Fibroblast of the conjunctiva (primary cell): Measurements from ENCODE around the gene ZNF765.
"Not testable (repeated sequence)": the region's sequence is repeated elsewhere in the genome, so short reads cannot be mapped to it uniquely, and the experiment has no call there.

Experiments
- DNase-seq: peaks from one replicate; pipeline ENCODE4 v3.0.0-alpha.2; 2010; ENCODE audit warnings: low read depth

ZNF765 gene

GRCh38 chr19:53422551-53422950 is 27.6 kb downstream of the ZNF765 start:
- no peak for DNase-seq

- DNase-seq: not testable (repeated sequence)
These were observed 28.1 kb downstream of the ZNF765 start for GRCh38 chr19:53423074-53423473.

GRCh38 chr19:53423680-53424079 is 28.7 kb downstream of the ZNF765 start:
- not testable (repeated sequence) for DNase-seq

- DNase-seq: peak; percentile 27
These were observed 30.1 kb downstream of the ZNF765 start for GRCh38 chr19:53424968-53425597.

GRCh38 chr19:53431399-53432087 is 36.6 kb downstream of the ZNF765 start, which contains the start of gene ZNF761:
ZNF761 (plus strand) TSS chr19:53431984; CDS start chr19:53447269, 15,285 bp downstream.
- DNase-seq: peak; percentile 71

GRCh38 chr19:53432088-53432661 is 37.2 kb downstream of the ZNF765 start:
- DNase-seq: no peak

GRCh38 chr19:53443809-53444208 is 48.9 kb downstream of the ZNF765 start:
- DNase-seq: not testable (repeated sequence)

- DNase-seq: not testable (repeated sequence)
These were observed 52.2 kb downstream of the ZNF765 start for GRCh38 chr19:53447196-53447595.

GRCh38 chr19:53455828-53456227 is 60.9 kb downstream of the ZNF765 start:
- DNase-seq: no peak

GRCh38 chr19:53460131-53460721 is 65.3 kb downstream of the ZNF765 start:
- not testable (repeated sequence) for DNase-seq

GRCh38 chr19:53461866-53462265 is 66.9 kb downstream of the ZNF765 start:
- DNase-seq: no peak

- DNase-seq: no peak
These were observed 67.9 kb downstream of the ZNF765 start for GRCh38 chr19:53462861-53463260.

- DNase-seq: no peak
These were observed 68.3 kb downstream of the ZNF765 start for GRCh38 chr19:53463263-53463662.

- no peak for DNase-seq
These were observed 72.0 kb downstream of the ZNF765 start for GRCh38 chr19:53466726-53467484.

GRCh38 chr19:53467485-53468262 is 72.7 kb downstream of the ZNF765 start, which contains the start of gene ZNF813:
ZNF813 (plus strand) TSS chr19:53467733; CDS start chr19:53483823, 16,090 bp downstream.
- DNase-seq: peak; percentile 64

GRCh38 chr19:53468628-53469027 is 73.7 kb downstream of the ZNF765 start:
- not testable (repeated sequence) for DNase-seq

- no peak for DNase-seq
These were observed 77.0 kb downstream of the ZNF765 start for GRCh38 chr19:53471916-53472315.

- not testable (repeated sequence) for DNase-seq
These were observed 79.9 kb downstream of the ZNF765 start for GRCh38 chr19:53474832-53475231.

GRCh38 chr19:53475470-53475869 is 80.5 kb downstream of the ZNF765 start:
- DNase-seq: not testable (repeated sequence)
